Epithelial cell of esophagus (primary cell): ENCODE data around the gene HRH4.

Experiments
- DNase-seq: peaks from one replicate; pipeline ENCODE4 v3.0.0; 2010; ENCODE audit warnings: low read depth
- H3K4me3 ChIP-seq: 2 replicates; pipeline ENCODE4 v1.5.1; 2011; ENCODE audit warnings: mild to moderate bottlenecking, low read length, control low read depth
- CTCF ChIP-seq: IDR thresholded peaks from 2 replicates; pipeline ENCODE4 v1.5.1; 2011; ENCODE audit warnings: low read depth, mild to moderate bottlenecking, low read length, control low read depth, inconsistent platforms; ENCODE audit not compliant: insufficient read depth; ENCODE audit errors: missing control alignments

HRH4 gene

GRCh38 chr18:24474406-24474805 is 14.0 kb downstream of the HRH4 start:
- no peak overlapping the region for H3K4me3 ChIP-seq
- no peak for DNase-seq
- TF ChIP-seq CTCF: no peak

GRCh38 chr18:24475926-24476589 is 15.6 kb downstream of the HRH4 start:
- no peak for DNase-seq
- H3K4me3 ChIP-seq: no peak overlapping the region
- no peak for TF ChIP-seq CTCF

DNA sequence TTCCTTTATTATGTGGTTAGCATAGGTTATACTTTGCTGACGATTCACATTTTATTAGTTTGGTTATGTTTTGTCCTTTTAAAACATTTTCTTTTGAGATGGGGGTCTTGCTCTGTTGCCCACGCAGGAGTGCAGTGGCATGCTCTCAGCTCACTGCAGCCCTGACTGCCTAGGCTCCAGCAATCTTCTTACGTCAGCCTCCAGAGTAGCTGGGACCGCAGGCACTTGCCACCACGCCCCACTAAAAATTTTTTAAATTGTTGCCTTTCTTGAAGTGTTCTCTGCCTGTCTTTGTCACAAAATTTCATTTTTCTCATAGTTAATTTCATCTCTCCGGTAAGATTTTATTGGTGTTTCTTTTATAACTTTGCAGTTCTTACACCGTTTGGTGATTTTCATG is 18.9 kb downstream of the HRH4 start:
- TF ChIP-seq CTCF: no peak
- no peak for DNase-seq
- H3K4me3 ChIP-seq: no peak overlapping the region

GRCh38 chr18:24482821-24483220 is 22.4 kb downstream of the HRH4 start:
- no peak for DNase-seq
- no peak overlapping the region for H3K4me3 ChIP-seq
- TF ChIP-seq CTCF: no peak

GRCh38 chr18:24485681-24486080 is 25.2 kb downstream of the HRH4 start:
- no peak for DNase-seq
- TF ChIP-seq CTCF: no peak
- H3K4me3 ChIP-seq: no peak overlapping the region

GRCh38 chr18:24486684-24487083 is 26.2 kb downstream of the HRH4 start:
- no peak for DNase-seq
- no peak overlapping the region for H3K4me3 ChIP-seq
- TF ChIP-seq CTCF: no peak

DNA sequence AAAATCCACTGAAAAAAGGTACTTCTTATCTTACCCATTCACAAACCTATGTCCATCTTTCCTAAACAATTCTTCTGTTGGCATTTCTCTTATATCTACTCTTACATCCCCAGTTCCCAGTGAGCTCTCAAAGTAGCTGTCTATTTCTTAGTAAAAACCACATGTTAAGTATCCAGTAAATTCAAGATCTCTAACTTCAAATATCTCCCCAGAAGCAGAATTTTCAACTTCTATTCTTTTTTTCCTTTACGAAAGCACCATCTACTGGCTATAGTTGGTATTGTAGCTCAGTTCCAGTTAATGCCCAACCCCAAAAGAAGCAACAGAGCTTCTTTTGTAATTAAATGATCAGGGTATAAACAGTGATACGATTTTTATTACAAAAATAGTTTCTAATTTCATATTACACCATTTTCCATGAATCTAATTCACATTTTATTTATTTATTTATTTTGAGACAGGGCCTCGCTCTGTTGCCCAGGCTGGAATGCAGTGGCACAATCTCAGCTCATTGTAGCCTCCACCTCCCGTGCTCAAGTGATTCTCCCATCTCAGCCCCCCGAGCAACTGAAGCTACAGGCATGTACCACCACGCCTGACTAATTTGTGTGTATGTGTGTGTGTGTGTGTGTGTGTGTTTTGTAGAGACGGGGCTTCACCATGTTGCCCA is 28.5 kb downstream of the HRH4 start:
- TF ChIP-seq CTCF: peak; percentile 73
- DNase-seq: peak; percentile 40
- H3K4me3 ChIP-seq: no peak overlapping the region
